ENCODE results near the gene DNAI7.

DNAI7 gene

DNA sequence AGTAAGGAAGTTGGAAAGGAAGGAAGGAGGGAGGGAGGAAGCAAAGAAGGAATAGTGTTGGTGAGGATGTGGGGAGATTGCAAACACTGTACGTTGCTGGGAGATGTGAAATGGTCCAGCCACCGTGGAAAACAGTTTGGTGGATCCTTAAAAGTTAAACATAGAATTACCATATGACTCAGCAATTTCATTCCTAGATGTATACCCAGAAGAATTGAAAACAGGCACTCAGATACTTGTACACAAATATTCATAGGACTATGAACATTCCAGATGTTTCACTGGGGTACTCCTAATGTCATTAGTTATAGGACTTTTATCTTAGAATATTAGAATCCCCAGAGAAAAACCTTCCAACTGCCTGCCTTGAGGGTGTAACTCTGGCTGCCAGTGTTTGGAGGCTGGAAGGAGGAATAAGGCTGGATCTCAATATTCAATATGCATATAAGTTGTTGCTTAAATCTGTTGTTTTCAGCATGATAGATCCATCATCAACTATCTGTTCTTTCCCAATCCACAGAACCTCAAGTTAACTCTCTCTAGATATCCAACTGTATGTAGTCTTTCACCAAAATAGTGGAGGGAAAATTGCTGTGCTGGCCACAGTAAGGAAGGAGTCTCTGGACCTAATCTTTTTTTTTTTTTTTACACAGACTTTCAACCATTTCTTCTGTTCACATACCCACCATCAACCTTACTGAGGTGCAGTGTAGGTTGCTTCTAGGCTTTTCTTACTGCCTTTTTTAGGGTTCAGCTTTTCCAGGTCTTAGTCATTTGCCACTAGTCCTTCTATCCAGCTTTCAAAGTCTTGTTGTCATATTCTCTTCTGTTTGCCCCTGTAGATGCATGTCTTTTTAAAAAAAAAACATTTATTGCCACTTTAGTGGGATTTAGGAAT is 94.5 kb downstream of the DNAI7 start:
- no peak for DNase-seq (ENCODE audit: low read depth in 2 of 2)

DNA sequence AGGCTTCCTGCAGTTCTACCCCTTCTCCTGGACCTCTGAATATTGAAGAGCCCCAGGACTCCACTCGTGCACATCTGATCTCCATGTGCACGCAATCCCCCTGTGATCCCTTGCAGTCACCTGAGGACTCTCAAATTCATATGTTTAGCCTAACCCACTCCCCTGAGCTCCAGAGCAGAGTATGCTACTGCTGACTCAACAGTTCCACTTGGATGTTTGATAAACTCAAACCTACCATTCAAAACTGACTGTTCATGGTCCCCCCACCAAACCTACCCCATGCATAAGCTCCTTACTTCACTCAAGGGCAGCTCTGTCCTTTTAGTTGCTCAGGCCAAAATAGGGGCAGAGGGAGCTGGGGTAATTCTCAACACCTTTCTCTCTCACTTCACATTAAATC is 96.0 kb downstream of the DNAI7 start:
- no peak for DNase-seq (ENCODE audit: low read depth in 2 of 2)

- no peak for DNase-seq (ENCODE audit: low read depth in 2 of 2)
These were observed 105.2 kb downstream of the DNAI7 start for GRCh38 chr12:25089738-25090137.

GRCh38 chr12:25087596-25087995 is 107.4 kb downstream of the DNAI7 start:
- no peak for DNase-seq (ENCODE audit: low read depth in 2 of 2)

GRCh38 chr12:25084816-25085215 is 110.1 kb downstream of the DNAI7 start:
- no peak for DNase-seq (ENCODE audit: low read depth in 2 of 2)

GRCh38 chr12:25083211-25083610 is 111.7 kb downstream of the DNAI7 start:
- no peak for DNase-seq (ENCODE audit: low read depth in 2 of 2)

- no peak for DNase-seq (ENCODE audit: low read depth in 2 of 2)
These were observed 112.3 kb downstream of the DNAI7 start for GRCh38 chr12:25082628-25083027.

DNA sequence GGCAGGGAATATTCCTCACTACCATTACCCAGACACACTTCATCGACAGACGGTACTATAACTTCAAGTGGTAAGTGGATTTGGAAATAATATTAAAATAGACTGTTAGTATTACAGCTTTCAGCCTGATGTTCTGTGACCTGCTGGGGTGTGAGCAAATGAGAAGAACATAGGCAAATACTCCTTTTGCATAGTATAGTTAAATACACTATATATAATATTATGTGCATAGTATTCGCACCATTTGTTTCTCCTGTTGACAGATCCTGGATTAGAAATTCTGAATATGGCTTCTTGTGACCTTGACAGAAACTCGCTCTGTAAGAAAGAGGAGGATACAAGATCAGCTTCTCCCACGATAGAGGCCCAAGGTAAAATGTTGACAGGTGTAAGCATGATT is 115.6 kb downstream of the DNAI7 start:
- no peak for DNase-seq (ENCODE audit: low read depth in 2 of 2)

DNA sequence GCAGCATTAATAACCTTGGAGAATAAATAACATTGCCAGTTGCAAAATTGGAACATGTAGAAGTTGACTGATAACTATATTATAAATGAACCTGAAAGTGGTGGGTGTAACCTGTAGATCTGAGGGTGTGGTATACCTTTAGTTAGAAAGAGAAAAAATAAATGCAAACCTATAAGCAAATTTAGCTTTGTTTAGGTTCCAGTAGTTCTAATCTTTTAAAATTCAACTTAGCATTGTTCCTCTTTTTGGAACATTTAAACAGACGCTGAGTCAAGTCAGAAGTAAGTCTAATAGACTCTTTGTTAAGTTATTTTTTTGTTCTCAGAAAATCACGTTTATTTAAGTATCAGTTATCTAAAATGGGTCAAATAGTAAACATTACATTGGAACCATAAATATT is 120.0 kb downstream of the DNAI7 start:
- DNase-seq (ENCODE audit: low read depth in 2 of 2): no peak

GRCh38 chr12:25074113-25074512 is 120.8 kb downstream of the DNAI7 start:
- DNase-seq (ENCODE audit: low read depth in 2 of 2): no peak

DNA sequence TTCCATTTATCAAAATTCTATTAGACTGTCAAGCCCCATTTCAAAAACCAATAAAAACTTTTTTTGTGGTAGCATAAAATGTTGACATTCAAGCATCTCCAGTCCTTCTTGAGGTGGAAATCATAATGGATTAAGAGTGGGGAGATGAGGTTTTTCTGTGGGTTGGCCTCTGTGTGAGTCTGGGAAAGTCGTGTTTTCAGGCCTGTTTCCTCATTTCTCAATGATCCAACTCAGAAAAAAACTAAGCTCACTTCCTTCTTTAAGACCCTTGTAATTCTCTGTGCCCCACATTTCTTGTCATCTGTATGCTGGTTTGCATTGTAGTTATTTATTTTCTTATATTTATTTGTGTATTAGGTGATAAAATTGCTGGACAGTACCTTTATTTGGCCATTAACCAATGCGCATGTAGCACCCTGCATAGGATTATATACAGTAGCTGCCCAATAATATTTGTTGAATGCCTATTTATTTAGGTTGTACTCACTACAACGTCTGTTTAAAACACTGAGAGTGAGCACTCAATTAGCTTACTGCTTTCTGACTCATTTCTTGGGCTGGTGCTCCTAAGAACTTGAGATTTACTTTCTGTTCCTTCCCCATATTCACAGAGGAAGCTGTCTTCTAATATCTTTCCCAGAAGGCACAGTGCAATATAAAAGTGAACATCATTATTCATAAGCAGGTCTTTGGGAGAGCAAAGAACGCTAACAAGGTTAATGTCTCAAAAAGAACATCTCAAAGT is 121.9 kb downstream of the DNAI7 start:
- no peak for DNase-seq (ENCODE audit: low read depth in 2 of 2)

DNA sequence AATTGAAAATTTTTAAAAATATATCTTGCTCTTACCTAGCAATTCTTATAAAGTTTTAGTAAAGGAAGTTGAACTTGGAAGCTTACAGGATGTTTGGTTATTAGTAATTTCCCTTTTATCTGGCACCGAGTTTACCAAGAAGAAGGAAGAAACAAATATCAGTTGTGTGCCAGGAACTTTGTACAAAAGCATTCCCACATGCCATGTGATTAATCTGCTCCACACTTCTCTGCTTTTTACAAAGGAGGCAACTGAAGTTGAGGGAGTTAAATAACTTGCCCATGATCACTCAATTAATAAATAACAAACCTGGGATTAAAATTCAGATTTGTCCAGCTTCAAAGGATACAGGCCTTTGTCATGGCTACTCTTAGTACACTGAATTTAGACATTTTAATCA is 123.6 kb downstream of the DNAI7 start:
- no peak for DNase-seq (ENCODE audit: low read depth in 2 of 2)

DNA sequence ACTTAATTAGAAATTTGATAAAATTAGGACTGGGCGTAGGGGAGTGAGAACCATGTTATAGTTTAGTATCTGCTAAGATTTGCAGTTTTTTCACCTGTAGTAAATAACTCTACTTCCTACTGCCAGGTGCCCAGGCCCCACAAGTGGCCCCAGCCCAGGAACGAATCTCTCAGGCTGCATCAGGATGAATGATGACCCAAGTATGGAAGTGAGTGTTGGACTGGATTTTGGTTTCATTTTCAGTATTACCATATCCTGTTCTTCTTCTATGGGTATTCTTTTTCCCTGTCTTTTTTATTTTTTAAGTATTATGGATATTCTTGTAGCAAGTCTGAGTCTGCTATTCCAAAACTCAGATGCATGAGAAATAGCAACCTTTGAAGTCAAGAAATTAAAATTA is 125.7 kb downstream of the DNAI7 start:
- DNase-seq (ENCODE audit: low read depth in 2 of 2): no peak

- DNase-seq (ENCODE audit: low read depth in 2 of 2): no peak
These were observed 129.9 kb downstream of the DNAI7 start for GRCh38 chr12:25065035-25065434.

- DNase-seq (ENCODE audit: low read depth in 2 of 2): no peak
These were observed 130.9 kb downstream of the DNAI7 start for GRCh38 chr12:25063873-25064628.

GRCh38 chr12:25058658-25059058 is 136.3 kb downstream of the DNAI7 start:
- DNase-seq (ENCODE audit: low read depth in 2 of 2): no peak
